ENCODE data around the gene DIAPH2. TPM values are rescaled to one million over a fixed set of nuclear protein-coding genes. Genes with fewer than 3 reads are reported as not detected.

Gene DIAPH2
- total RNA-seq, 1 experiment from 2014 or later, result 20.4 TPM

GRCh38 chrX:97344724-97345123 lies 660.1 kb downstream of the DIAPH2 start:
- Histone ChIP-seq H3K36me3 (replicated peaks; ENCODE audit: control insufficient read depth, insufficient read depth, low read length) (no peaks in the 10 kb centered on the region; the same call in 1 of the 2 replicates), H3K4me3 (ENCODE audit: insufficient read depth, low read depth, low read length) (no peak overlapping the region), H3K27me3 (ENCODE audit: control insufficient read depth, insufficient read depth, low read length) (no peaks in the 10 kb centered on the region)
- no peak for DNase-seq

DNA sequence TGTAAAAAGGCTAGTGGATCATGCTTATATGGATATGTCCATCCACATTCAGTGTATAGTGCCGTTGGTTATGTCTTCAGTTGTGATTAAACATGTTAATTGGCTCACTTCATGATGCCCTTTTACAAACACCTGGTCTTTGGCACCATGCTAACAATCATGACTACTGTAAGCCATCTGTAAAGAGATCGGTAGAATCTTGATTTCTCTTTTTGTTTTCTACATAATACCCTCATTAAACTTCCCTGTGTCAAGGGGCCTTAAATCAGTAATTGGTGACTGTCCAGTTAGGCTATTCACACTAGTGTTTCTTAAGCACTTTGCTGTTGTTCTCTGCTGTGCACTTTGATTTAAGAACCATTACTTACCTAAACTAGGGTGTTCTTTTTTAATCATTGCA lies 674.3 kb downstream of the DIAPH2 start:
- no peaks in the 10 kb centered on the region for H3K27me3 ChIP-seq (ENCODE audit: control insufficient read depth, insufficient read depth, low read length)
- DNase-seq, result no peak
- no peak overlapping the region for H3K4me3 ChIP-seq (ENCODE audit: insufficient read depth, low read depth, low read length)
- no peaks in the 10 kb centered on the region; the same call in 1 of the 2 replicates for H3K36me3 ChIP-seq (replicated peaks; ENCODE audit: control insufficient read depth, insufficient read depth, low read length)

DNA sequence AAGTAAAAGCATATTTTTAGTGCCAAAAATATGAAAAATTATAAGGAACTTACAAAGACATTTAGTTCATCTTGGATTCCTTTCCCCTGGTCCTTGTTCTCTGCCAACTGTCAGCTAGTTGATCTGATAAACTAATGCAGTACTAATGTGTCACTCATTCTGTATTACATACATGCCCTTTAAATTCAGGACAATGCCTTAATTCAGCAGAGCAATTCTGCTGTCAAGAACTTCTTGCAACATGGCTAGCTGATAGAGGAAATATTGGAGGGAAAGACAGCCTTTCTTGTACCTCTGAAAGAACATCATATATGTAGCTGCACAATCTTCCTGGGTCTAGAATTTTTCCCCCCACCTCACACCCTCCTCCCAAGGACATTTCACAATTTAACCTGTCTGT lies 679.2 kb downstream of the DIAPH2 start:
- Histone ChIP-seq H3K27me3 (ENCODE audit: control insufficient read depth, insufficient read depth, low read length) (no peaks in the 10 kb centered on the region), H3K4me3 (ENCODE audit: insufficient read depth, low read depth, low read length) (no peak overlapping the region), H3K36me3 (replicated peaks; ENCODE audit: control insufficient read depth, insufficient read depth, low read length) (peaks cover 1% of the 10 kb centered on the region)
- DNase-seq, result no peak

DNA sequence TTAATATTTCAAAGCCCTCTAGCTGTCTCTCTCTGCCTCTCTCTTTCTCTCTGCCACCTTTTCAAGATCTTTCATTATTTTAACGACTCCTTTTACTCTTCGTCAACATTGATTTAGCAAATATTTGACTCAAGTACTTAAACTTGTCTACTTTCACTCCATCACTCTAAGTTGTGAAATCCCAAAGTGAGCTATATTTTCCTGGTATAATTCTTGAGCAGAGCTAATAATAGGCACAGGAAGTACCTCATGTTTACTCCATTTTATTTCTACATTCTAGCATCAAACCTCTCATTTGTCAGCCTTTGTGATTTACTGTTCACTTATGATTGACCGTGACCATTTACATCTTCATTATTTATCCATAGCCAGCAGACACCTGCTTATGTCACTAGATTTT lies 681.6 kb downstream of the DIAPH2 start:
- Histone ChIP-seq H3K36me3 (replicated peaks; ENCODE audit: control insufficient read depth, insufficient read depth, low read length) (peaks cover 3% of the 10 kb centered on the region), H3K4me3 (ENCODE audit: insufficient read depth, low read depth, low read length) (no peak overlapping the region), H3K27me3 (ENCODE audit: control insufficient read depth, insufficient read depth, low read length) (no peaks in the 10 kb centered on the region)
- DNase-seq, result no peak

DNA sequence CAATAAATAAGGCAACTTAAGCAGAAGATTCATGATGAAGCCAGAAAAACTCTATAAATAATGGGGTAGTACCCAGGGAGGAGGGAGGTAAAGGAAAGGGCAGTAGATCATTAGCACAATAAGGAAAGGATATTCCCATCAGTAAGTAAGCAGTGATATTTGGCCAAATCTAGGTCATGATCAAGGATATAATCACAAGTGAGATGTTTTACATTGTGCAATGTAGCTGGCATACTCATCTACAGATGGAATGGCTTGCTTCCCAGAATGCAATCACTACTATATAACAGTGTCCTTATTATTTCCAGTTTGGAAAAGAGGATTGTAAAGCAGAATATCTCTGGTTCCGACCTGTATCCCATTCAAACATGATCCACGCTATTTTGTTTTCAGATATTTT lies 682.5 kb downstream of the DIAPH2 start:
- Histone ChIP-seq H3K27me3 (ENCODE audit: control insufficient read depth, insufficient read depth, low read length) (no peaks in the 10 kb centered on the region), H3K4me3 (ENCODE audit: insufficient read depth, low read depth, low read length) (no peak overlapping the region), H3K36me3 (replicated peaks; ENCODE audit: control insufficient read depth, insufficient read depth, low read length) (peaks cover 3% of the 10 kb centered on the region)
- no peak for DNase-seq

DNA sequence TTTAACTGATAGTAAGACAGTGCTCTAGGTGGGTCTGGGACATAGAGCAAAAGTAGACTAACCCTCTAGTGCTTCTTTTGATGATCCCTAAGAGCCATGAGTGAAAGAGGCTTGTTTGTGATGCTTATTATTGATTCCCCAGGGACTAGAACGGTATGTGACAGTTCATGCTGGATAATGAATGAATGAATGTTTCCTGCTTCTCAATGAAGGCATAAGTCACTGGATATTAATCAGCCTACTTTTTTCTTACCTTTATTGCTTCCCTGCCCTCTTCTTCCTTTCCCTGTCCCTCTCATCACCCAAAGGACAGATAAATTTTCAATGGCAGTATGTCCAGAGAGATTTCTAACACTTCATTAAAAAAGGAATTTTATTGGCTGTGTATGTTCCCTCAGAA lies 685.3 kb downstream of the DIAPH2 start:
- peaks cover 5% of the 10 kb centered on the region for H3K36me3 ChIP-seq (replicated peaks; ENCODE audit: control insufficient read depth, insufficient read depth, low read length)
- no peak overlapping the region for H3K4me3 ChIP-seq (ENCODE audit: insufficient read depth, low read depth, low read length)
- DNase-seq, result no peak
- H3K27me3 ChIP-seq (ENCODE audit: control insufficient read depth, insufficient read depth, low read length), result no peaks in the 10 kb centered on the region

- peaks cover 12% of the 10 kb centered on the region for H3K36me3 ChIP-seq (replicated peaks; ENCODE audit: control insufficient read depth, insufficient read depth, low read length)
- DNase-seq, result no peak
- H3K4me3 ChIP-seq (ENCODE audit: insufficient read depth, low read depth, low read length), result no peak overlapping the region
- no peaks in the 10 kb centered on the region for H3K27me3 ChIP-seq (ENCODE audit: control insufficient read depth, insufficient read depth, low read length)
These were observed 687.5 kb downstream of the DIAPH2 start for GRCh38 chrX:97372001-97372766.

DNA sequence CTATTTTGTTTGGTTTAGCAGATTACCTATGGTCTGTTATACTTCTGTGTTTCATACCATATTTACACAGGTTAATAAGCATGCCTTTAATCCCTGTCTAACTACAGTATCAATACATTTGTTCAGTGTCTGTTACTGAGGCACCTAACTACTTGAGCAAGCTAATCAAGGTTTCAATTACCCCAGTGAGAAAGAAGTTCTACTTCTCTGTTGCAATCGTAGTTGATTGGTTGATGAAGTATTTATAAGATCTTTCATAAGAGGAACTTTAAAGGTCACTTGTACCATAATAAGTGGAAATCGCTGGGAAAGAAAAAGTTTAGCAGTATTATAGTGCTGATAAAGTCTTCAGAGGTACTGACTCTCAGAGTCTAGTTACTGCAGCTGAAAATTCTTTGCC lies 689.6 kb downstream of the DIAPH2 start:
- no peak overlapping the region for H3K4me3 ChIP-seq (ENCODE audit: insufficient read depth, low read depth, low read length)
- H3K36me3 ChIP-seq (replicated peaks; ENCODE audit: control insufficient read depth, insufficient read depth, low read length), result peaks cover 11% of the 10 kb centered on the region
- DNase-seq, result no peak
- no peaks in the 10 kb centered on the region for H3K27me3 ChIP-seq (ENCODE audit: control insufficient read depth, insufficient read depth, low read length)

DNA sequence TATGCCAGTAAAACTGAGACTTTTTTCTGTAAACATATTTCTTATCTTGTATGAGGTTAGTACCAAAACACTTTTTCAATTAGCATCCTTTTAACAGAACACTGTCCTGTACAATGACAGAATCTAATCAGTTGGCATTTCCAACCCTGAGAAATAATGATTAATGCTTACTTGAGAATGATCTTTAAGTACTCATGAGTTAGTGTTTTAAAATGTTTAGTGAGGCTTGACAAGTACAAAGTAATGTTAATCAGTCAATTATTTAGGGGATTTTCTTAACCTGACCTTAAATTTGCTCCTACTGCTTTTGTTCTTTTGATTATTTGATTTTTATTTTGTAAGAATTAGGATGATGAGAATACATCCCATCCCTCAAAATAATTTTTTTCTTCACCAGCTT lies 695.6 kb downstream of the DIAPH2 start:
- Histone ChIP-seq H3K27me3 (ENCODE audit: control insufficient read depth, insufficient read depth, low read length) (no peaks in the 10 kb centered on the region), H3K36me3 (replicated peaks; ENCODE audit: control insufficient read depth, insufficient read depth, low read length) (peaks cover 15% of the 10 kb centered on the region), H3K4me3 (ENCODE audit: insufficient read depth, low read depth, low read length) (no peak overlapping the region)
- no peak for DNase-seq

GRCh38 chrX:97384685-97385084 lies 700.0 kb downstream of the DIAPH2 start:
- H3K36me3 ChIP-seq (replicated peaks; ENCODE audit: control insufficient read depth, insufficient read depth, low read length), result peaks cover 11% of the 10 kb centered on the region
- no peak for DNase-seq
- no peak overlapping the region for H3K4me3 ChIP-seq (ENCODE audit: insufficient read depth, low read depth, low read length)
- H3K27me3 ChIP-seq (ENCODE audit: control insufficient read depth, insufficient read depth, low read length), result no peaks in the 10 kb centered on the region

DNA sequence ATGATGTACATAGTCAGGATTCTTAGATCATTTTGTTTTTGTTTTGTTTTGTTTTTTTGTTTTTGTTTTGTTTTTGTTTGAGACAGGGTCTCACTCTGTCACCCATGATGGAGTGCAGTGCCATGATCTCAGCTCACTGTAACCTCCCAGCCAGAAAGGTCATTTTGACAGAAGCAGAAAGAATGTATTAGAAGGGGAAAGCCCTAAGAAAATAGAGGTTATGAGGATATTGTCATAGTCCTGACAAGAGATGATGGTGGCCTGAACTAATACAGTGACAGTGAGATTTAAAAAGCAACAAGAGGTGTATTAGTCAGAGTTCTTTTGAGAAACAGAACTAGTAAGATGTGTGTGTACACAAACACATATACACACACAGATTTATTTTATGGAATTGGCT lies 702.4 kb downstream of the DIAPH2 start:
- Histone ChIP-seq H3K4me3 (ENCODE audit: insufficient read depth, low read depth, low read length) (no peak overlapping the region), H3K36me3 (replicated peaks; ENCODE audit: control insufficient read depth, insufficient read depth, low read length) (peaks cover 12% of the 10 kb centered on the region), H3K27me3 (ENCODE audit: control insufficient read depth, insufficient read depth, low read length) (no peaks in the 10 kb centered on the region)
- no peak for DNase-seq

- no peak for DNase-seq
- no peaks in the 10 kb centered on the region for H3K27me3 ChIP-seq (ENCODE audit: control insufficient read depth, insufficient read depth, low read length)
- no peak overlapping the region for H3K4me3 ChIP-seq (ENCODE audit: insufficient read depth, low read depth, low read length)
- peaks cover 9% of the 10 kb centered on the region for H3K36me3 ChIP-seq (replicated peaks; ENCODE audit: control insufficient read depth, insufficient read depth, low read length)
These were observed 705.1 kb downstream of the DIAPH2 start for GRCh38 chrX:97389761-97390192.

- H3K27me3 ChIP-seq (ENCODE audit: control insufficient read depth, insufficient read depth, low read length), result no peaks in the 10 kb centered on the region
- H3K4me3 ChIP-seq (ENCODE audit: insufficient read depth, low read depth, low read length), result no peak overlapping the region
- DNase-seq, result no peak
- peaks cover 2% of the 10 kb centered on the region for H3K36me3 ChIP-seq (replicated peaks; ENCODE audit: control insufficient read depth, insufficient read depth, low read length)
These were observed 712.7 kb downstream of the DIAPH2 start for GRCh38 chrX:97397371-97397770.

DNA sequence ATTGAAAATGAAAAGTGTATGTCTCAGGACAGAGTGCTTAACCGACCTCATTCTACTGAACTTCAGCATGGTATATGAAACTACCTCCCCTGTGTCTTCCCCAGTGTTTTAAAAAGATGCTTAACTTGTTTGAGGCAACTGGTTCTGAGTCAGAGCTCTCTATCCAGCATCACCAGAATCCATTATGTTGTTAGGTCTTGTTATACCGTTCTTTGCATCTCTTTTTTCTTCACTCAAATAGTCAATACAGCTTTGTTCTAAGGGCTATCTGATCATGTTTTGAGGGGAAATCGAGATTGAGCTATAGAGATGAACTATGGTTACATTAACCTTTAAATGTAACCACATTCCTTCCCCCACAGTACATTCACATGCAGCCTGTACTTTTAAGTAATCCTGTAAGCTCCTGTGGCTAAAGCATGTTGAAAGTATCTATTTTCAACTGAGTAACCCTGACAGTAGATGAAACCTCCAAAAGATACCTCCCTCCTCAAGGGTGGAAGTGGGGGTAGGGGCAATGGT lies 713.4 kb downstream of the DIAPH2 start:
- peak; percentile 6 for DNase-seq
- no peak overlapping the region for H3K4me3 ChIP-seq (ENCODE audit: insufficient read depth, low read depth, low read length)
- peaks cover 2% of the 10 kb centered on the region for H3K36me3 ChIP-seq (replicated peaks; ENCODE audit: control insufficient read depth, insufficient read depth, low read length)
- H3K27me3 ChIP-seq (ENCODE audit: control insufficient read depth, insufficient read depth, low read length), result no peaks in the 10 kb centered on the region

- H3K4me3 ChIP-seq (ENCODE audit: insufficient read depth, low read depth, low read length), result no peak overlapping the region
- peaks cover 2% of the 10 kb centered on the region for H3K36me3 ChIP-seq (replicated peaks; ENCODE audit: control insufficient read depth, insufficient read depth, low read length)
- no peak for DNase-seq
- H3K27me3 ChIP-seq (ENCODE audit: control insufficient read depth, insufficient read depth, low read length), result no peaks in the 10 kb centered on the region
These were observed 714.8 kb downstream of the DIAPH2 start for GRCh38 chrX:97399400-97399799.
